ENCODE data around the gene TNS3. TPM values are rescaled to one million over a fixed set of nuclear protein-coding genes. Genes with fewer than 3 reads are reported as not detected.

TNS3 gene
- polyA plus RNA-seq, 1 of the 3 experiments (the other 2 are of a cell fraction): 72.3 TPM

- no peaks in the 10 kb centered on the region for H3K9me3 ChIP-seq
- no peak for DNase-seq
- no peak overlapping the region for H2AFZ ChIP-seq (ENCODE audit: low read depth)
- H3K9ac ChIP-seq: no peak overlapping the region
- no peaks in the 10 kb centered on the region for H3K79me2 ChIP-seq (ENCODE audit: insufficient read depth)
- H3K27ac ChIP-seq (ENCODE audit: low read depth in 2 of 2, low read length in 1 of 2): no peak overlapping the region
- WGBS (ENCODE audit: low lambda C conversion rate): 94% methylated on average over 11 of the region's 11 CpGs
- TF ChIP-seq PBX3 (IDR thresholded peaks at IDR 0.05) (no peak), SMC3 (IDR thresholded peaks at IDR 0.05; ENCODE audit: low read depth, low read length) (no peak), MXI1 (IDR thresholded peaks at IDR 0.05; ENCODE audit: low read depth, low read length) (no peak), RAD21 (IDR thresholded peaks at IDR 0.05; ENCODE audit: low read length) (no peak), NFIC (IDR thresholded peaks at IDR 0.05; ENCODE audit: borderline replicate concordance) (no peak), GATA2 (CRISPR knock-in tag; IDR thresholded peaks at IDR 0.05) (no peak), USF1 (IDR thresholded peaks at IDR 0.05; ENCODE audit: borderline replicate concordance, low read depth) (no peak), FOSL2 (IDR thresholded peaks at IDR 0.05; ENCODE audit: borderline replicate concordance, low read depth) (no peak), CHD2 (IDR thresholded peaks at IDR 0.05; ENCODE audit: low read length, partially characterized antibody) (no peak), RCOR1 (IDR thresholded peaks at IDR 0.05; ENCODE audit: low read length) (no peak), USF2 (IDR thresholded peaks at IDR 0.05; ENCODE audit: borderline replicate concordance, low read depth, low read length) (no peak), NRF1 (IDR thresholded peaks at IDR 0.05; ENCODE audit: low read depth, low read length) (no peak)
- no peak overlapping the region for H3K4me2 ChIP-seq
- peaks cover 21% of the 10 kb centered on the region; the same call in 1 of the 2 replicates for H4K20me1 ChIP-seq (ENCODE audit: insufficient read depth)
- no peaks in the 10 kb centered on the region for H3K4me1 ChIP-seq (ENCODE audit: control insufficient read depth in 1 of 2, insufficient read depth in 2 of 2, low read depth in 1 of 2, low read length in 1 of 2)
- H3F3A ChIP-seq (replicated peaks; ENCODE audit: insufficient read depth): no peaks in the 10 kb centered on the region
- no peak overlapping the region for H3K4me3 ChIP-seq (ENCODE audit: low read depth in 2 of 2, low read length in 1 of 2)
- no peaks in the 10 kb centered on the region for H3K9me2 ChIP-seq
- POLR2A ChIA-PET: no interaction called here
- H3K36me3 ChIP-seq (replicated peaks in 1 of 2; ENCODE audit: control insufficient read depth in 1 of 2, insufficient read depth in 2 of 2, low read length in 1 of 2): peaks cover 30 to 73% of the 10 kb centered on the region in 2 experiments
- H3K27me3 ChIP-seq (ENCODE audit: insufficient read depth): no peaks in the 10 kb centered on the region
- CTCF ChIA-PET: interaction anchor here (1.0 to 4.1 kb wide), 4 partner anchors 34 to 474 kb away, joined by 3 to 20 read pairs (median 4); no protein-coding TSS in a partner anchor
These were observed 236.0 kb downstream of the TNS3 start for GRCh38 chr7:47345857-47346298.

GRCh38 chr7:47344171-47344955 lies 237.5 kb downstream of the TNS3 start:
- no peaks in the 10 kb centered on the region for H3K4me1 ChIP-seq (ENCODE audit: control insufficient read depth in 1 of 2, insufficient read depth in 2 of 2, low read depth in 1 of 2, low read length in 1 of 2)
- H2AFZ ChIP-seq (ENCODE audit: low read depth): no peak overlapping the region
- DNase-seq: no peak
- 96% methylated on average over 32 of the region's 32 CpGs for WGBS (ENCODE audit: low lambda C conversion rate)
- H4K20me1 ChIP-seq (ENCODE audit: insufficient read depth): peaks cover 17% of the 10 kb centered on the region; the same call in 1 of the 2 replicates
- no peak overlapping the region for H3K4me2 ChIP-seq
- ChIA-PET CTCF (interaction anchor here (1.0 to 4.1 kb wide), 5 partner anchors 8 to 475 kb away, joined by 3 to 20 read pairs (median 3); no protein-coding TSS in a partner anchor), POLR2A (no interaction called here)
- H3K79me2 ChIP-seq (ENCODE audit: insufficient read depth): no peaks in the 10 kb centered on the region
- TF ChIP-seq RAD21 (IDR thresholded peaks at IDR 0.05; ENCODE audit: low read length): no peak
- no peak for TF ChIP-seq ZBTB33 (IDR thresholded peaks at IDR 0.05; ENCODE audit: borderline replicate concordance, low read depth)
- no peak for TF ChIP-seq USF2 (IDR thresholded peaks at IDR 0.05; ENCODE audit: borderline replicate concordance, low read depth, low read length)
- no peak for TF ChIP-seq GABPA (IDR thresholded peaks at IDR 0.05; ENCODE audit: low read depth)
- no peak for TF ChIP-seq TAF1 (IDR thresholded peaks at IDR 0.05; ENCODE audit: borderline replicate concordance, low read depth, low read length)
- no peak overlapping the region for H3K27ac ChIP-seq (ENCODE audit: low read depth in 2 of 2, low read length in 1 of 2)
- no peaks in the 10 kb centered on the region for H3K9me2 ChIP-seq
- no peaks in the 10 kb centered on the region for H3K9me3 ChIP-seq
- H3K4me3 ChIP-seq (ENCODE audit: low read depth in 2 of 2, low read length in 1 of 2): no peak overlapping the region
- no peak overlapping the region for H3K9ac ChIP-seq
- no peaks in the 10 kb centered on the region for H3K27me3 ChIP-seq (ENCODE audit: insufficient read depth)
- H3K36me3 ChIP-seq (replicated peaks in 1 of 2; ENCODE audit: control insufficient read depth in 1 of 2, insufficient read depth in 2 of 2, low read length in 1 of 2): peaks cover 41 to 73% of the 10 kb centered on the region in 2 experiments
- no peaks in the 10 kb centered on the region for H3F3A ChIP-seq (replicated peaks; ENCODE audit: insufficient read depth)

All from SK-N-SH (cell line).